ENCODE data around the gene SPAG16.

DNA sequence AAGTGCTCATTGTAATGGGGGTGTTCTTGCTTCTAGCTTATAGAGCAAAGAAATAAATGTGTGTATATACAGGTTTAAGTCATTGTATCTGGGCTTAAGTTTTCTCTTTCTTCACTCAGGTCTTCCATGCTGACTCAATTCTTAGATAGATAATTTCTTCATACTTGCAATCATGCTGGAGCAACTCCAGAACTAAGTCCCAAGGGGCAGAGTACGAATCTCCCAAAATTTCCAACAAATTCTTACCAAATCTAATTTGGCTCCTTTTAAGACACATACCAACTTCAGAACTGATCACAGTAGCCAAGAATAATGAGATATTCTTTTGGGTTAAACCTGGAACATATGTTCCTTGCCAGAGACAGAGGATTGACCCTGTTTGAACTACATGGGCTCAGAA, 4.3 kb upstream of the SPAG16 start:
- TF ChIP-seq EZH2 (IDR thresholded peaks at IDR 0.05; ENCODE audit: low read depth): no peak
- TF ChIP-seq, protein P1, sequence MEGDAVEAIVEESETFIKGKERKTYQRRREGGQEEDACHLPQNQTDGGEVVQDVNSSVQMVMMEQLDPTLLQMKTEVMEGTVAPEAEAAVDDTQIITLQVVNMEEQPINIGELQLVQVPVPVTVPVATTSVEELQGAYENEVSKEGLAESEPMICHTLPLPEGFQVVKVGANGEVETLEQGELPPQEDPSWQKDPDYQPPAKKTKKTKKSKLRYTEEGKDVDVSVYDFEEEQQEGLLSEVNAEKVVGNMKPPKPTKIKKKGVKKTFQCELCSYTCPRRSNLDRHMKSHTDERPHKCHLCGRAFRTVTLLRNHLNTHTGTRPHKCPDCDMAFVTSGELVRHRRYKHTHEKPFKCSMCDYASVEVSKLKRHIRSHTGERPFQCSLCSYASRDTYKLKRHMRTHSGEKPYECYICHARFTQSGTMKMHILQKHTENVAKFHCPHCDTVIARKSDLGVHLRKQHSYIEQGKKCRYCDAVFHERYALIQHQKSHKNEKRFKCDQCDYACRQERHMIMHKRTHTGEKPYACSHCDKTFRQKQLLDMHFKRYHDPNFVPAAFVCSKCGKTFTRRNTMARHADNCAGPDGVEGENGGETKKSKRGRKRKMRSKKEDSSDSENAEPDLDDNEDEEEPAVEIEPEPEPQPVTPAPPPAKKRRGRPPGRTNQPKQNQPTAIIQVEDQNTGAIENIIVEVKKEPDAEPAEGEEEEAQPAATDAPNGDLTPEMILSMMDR (conservative IDR thresholded peaks at IDR 0.05): no peak

All from PC-9 (cell line).